Right lobe of liver (tissue), 6 donors: Measurements from ENCODE around the gene DDX54. TPM values are rescaled to one million over a fixed set of nuclear protein-coding genes. Genes with fewer than 3 reads are reported as not detected.

Source experiments
- ATAC-seq, 4 donors: fragments of 200-7000 bp; cut with Tn5 transposase; one replicate each; pipeline ENCODE4 v1.9.1; 2020; ENCODE audit warnings: mild to moderate bottlenecking in 4 of 4, moderate library complexity in 4 of 4
- DNase-seq, 3 donors: peaks; one replicate each; pipeline ENCODE4 v3.0.0-alpha.2; 2020
- H3K27ac ChIP-seq, 3 donors: fragments of 200-600 bp; one replicate each; pipeline ENCODE4 v1.8.0; 2022
- H3K27me3 ChIP-seq, 2 donors: fragments of 200-600 bp; one replicate each; pipeline ENCODE4 v1.8.0; 2022
- H3K36me3 ChIP-seq, 4 donors: fragments of 200-600 bp; sonication (generic) in 1 of 4; one replicate each; pipeline versions ENCODE4 v1.5.1 to v1.8.0; 2017 to 2022; ENCODE audit warnings: control low read depth in 1 of 4
- H3K4me1 ChIP-seq, 4 donors: fragments of 200-600 bp; sonication (generic) in 1 of 4; one replicate each; pipeline versions ENCODE4 v1.5.1 to v1.8.0; 2017 to 2022; ENCODE audit warnings: control low read depth in 1 of 4
- H3K4me3 ChIP-seq, 3 donors: fragments of 200-600 bp; one replicate each; pipeline ENCODE4 v1.8.0; 2022
- H3K9me3 ChIP-seq, 4 donors: fragments of 200-600 bp; sonication (generic) in 1 of 4; one replicate each; pipeline versions ENCODE4 v1.5.1 to v1.8.0; 2017 to 2022; ENCODE audit warnings: control low read depth in 1 of 4
- POLR2A ChIP-seq: fragments of 450-650 bp; IDR thresholded peaks from one replicate; pipeline ENCODE4 v1.6.1; 2017; ENCODE audit warnings: antibody characterized with exemption, mild to moderate bottlenecking
- WGBS: methylation state at CpG from one replicate; pipeline ENCODE4 v1.1.6; 2018; ENCODE audit warnings: low coverage, low lambda C conversion rate; ENCODE audit not compliant: insufficient coverage; ENCODE audit errors: missing lambda C conversion rate; 5-methylcytosine and 5-hydroxymethylcytosine counted together
- intact Hi-C, 2 donors: fragments of 100-400 bp; cut with DNase I; formaldehyde crosslinking; loops; one replicate each; pipeline versions ENCODE4 v1.11.2 to v1.14.1; 2022
- total RNA-seq, 6 experiments: library from RNA; depleted of rRNA in 2 of 6; stranded (reverse); fragments of >200 nt in 2 of 6; fragmentation: NEBNext Ultra II Directional in 3 of 6; extraction: Animal tissue kit (Norgen Biotek cat#: 25700) in 3 of 6; gene quantifications; one replicate each; pipeline versions ENCODE4 v1.1.0 to v1.2.4, GENCODE V29; 2016 to 2023
- TF ChIP-seq, protein P1 (sequence below), 4 donors: fragments of 200-600 bp in 3 of 4; fragments of 450-650 bp in 1 of 4; IDR thresholded peaks; one replicate each; pipeline versions ENCODE4 v1.5.1 to v1.8.0; 2016 to 2022; ENCODE audit warnings: antibody characterized with exemption in 4 of 4, mild to moderate bottlenecking in 2 of 4
- donor health status: DM: no; HTN: yes; CAD: no.
- donor health status: DM: no; HTN: no; CAD: no.
- donor health status: DM: no; HTN: no; CAD: no.
- donor health status: DM: no; HTN: yes; CAD: no.
- donor health status: DM: no; HTN: yes; CAD: no.

The DDX54 gene
- total RNA-seq, 6 experiments from 2014 or later = 22.8 to 43.8 (median 31.1) TPM

DNA sequence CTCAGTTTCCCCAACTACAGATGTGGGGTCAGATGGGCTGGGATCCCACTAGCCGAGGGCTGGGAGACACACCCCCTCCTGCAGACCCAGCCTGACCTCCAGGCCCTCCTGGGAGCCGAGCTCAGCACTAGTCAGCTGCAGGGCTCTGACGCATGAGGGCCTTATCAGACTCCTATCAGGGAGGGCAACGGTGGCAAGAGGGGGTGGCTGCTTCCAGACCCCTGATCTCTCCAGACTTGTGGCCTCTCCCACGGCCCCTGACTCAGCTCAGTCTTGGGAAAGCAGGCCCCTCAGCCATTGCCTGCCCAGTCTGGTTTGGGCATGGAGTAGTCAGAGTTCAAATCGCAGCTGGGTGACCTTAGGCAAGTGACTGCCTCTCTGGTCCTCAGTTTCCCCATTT lies 52.2 kb downstream of the DDX54 start:
- no peak overlapping the region for H3K27ac ChIP-seq
- H3K4me3 ChIP-seq = no peak overlapping the region
- WGBS = 33% methylated on average over 1 of the region's 6 CpGs
- ATAC-seq = no peak
- H3K4me1 ChIP-seq = no peaks in the 10 kb centered on the region
- H3K27me3 ChIP-seq = no peaks in the 10 kb centered on the region
- peak in 1 of 3 donors; percentile 17 for DNase-seq
- intact Hi-C loops = no loop called here
- no peak for TF ChIP-seq POLR2A
- TF ChIP-seq, protein P1, sequence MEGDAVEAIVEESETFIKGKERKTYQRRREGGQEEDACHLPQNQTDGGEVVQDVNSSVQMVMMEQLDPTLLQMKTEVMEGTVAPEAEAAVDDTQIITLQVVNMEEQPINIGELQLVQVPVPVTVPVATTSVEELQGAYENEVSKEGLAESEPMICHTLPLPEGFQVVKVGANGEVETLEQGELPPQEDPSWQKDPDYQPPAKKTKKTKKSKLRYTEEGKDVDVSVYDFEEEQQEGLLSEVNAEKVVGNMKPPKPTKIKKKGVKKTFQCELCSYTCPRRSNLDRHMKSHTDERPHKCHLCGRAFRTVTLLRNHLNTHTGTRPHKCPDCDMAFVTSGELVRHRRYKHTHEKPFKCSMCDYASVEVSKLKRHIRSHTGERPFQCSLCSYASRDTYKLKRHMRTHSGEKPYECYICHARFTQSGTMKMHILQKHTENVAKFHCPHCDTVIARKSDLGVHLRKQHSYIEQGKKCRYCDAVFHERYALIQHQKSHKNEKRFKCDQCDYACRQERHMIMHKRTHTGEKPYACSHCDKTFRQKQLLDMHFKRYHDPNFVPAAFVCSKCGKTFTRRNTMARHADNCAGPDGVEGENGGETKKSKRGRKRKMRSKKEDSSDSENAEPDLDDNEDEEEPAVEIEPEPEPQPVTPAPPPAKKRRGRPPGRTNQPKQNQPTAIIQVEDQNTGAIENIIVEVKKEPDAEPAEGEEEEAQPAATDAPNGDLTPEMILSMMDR (IDR thresholded peaks at IDR 0.05) = no peak
- H3K9me3 ChIP-seq = no peaks in the 10 kb centered on the region
- no peaks in the 10 kb centered on the region for H3K36me3 ChIP-seq

DNA sequence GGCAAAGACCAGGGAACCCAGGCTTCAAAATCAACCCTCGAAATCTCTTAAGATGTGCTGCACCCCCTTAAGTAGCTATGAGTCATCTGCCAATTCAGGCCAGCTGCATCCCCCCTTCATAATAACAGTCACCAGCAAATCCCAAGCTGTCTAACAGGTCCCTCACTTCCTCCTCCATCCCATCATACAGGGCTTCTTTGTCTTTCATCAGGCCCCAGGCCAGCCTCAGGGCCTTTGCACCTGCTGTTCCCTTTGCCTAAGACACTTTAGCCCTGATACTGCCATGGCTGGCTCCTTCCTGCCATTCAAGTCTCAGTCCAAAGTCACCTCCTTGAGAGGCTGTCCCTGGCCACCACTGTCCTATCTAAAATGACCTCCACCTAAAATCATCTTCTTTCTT lies 53.7 kb downstream of the DDX54 start:
- Histone ChIP-seq H3K9me3 (no peaks in the 10 kb centered on the region), H3K27ac (no peak overlapping the region), H3K36me3 (no peaks in the 10 kb centered on the region), H3K4me1 (no peaks in the 10 kb centered on the region), H3K4me3 (no peak overlapping the region), H3K27me3 (no peaks in the 10 kb centered on the region)
- WGBS = 40% methylated on average over 1 of the region's 1 CpG
- DNase-seq (no peak), ATAC-seq (no peak)
- intact Hi-C loops = no loop called here
- TF ChIP-seq POLR2A = no peak
- TF ChIP-seq, protein P1 (IDR thresholded peaks at IDR 0.05) = no peak

DNA sequence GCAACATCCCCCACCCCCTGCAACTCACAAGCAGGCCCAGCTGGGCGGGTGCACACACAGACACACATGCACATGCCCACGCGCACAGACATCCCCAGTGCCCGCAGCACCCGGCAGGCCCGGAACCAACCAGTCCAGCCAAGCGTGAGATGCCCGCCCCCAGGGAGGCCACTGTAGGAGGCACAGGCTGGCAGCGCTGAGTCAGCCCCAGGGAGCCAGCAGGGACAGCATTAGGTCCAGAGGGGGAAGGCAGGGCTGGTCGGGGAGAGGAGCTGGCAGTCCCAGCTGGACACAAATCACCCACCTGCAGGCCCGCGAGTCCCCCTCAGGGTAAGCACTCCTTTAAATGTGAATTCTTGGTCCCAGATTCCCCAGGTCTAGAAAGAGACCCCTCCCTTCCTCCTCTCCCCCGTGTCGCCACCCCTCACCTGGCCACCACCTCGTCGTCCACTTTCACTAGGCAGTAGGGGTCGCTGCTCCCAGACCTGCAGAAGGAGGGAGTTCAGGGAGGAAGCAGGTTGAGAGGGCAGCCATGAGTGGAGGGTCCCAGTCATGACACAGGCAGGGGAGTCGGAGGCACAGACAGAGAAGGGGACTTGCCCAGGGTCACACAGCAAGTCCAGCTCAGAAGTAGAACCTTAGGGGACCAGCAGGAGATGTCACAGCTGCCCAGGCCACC lies 54.7 kb downstream of the DDX54 start:
- 38% methylated on average over 2 of the region's 18 CpGs for WGBS
- no peaks in the 10 kb centered on the region for H3K4me1 ChIP-seq
- H3K27me3 ChIP-seq = no peaks in the 10 kb centered on the region
- ATAC-seq = peak in 1 of 4 donors; percentile 27
- peak in 1 of 3 donors; percentile 46 for DNase-seq
- no peak overlapping the region for H3K4me3 ChIP-seq
- no peak for TF ChIP-seq POLR2A
- TF ChIP-seq, protein P1 (IDR thresholded peaks at IDR 0.05) = peak in 1 of 4 donors; percentile 8
- no peak overlapping the region for H3K27ac ChIP-seq
- intact Hi-C loops = no loop called here
- H3K9me3 ChIP-seq = no peaks in the 10 kb centered on the region
- no peaks in the 10 kb centered on the region for H3K36me3 ChIP-seq

DNA sequence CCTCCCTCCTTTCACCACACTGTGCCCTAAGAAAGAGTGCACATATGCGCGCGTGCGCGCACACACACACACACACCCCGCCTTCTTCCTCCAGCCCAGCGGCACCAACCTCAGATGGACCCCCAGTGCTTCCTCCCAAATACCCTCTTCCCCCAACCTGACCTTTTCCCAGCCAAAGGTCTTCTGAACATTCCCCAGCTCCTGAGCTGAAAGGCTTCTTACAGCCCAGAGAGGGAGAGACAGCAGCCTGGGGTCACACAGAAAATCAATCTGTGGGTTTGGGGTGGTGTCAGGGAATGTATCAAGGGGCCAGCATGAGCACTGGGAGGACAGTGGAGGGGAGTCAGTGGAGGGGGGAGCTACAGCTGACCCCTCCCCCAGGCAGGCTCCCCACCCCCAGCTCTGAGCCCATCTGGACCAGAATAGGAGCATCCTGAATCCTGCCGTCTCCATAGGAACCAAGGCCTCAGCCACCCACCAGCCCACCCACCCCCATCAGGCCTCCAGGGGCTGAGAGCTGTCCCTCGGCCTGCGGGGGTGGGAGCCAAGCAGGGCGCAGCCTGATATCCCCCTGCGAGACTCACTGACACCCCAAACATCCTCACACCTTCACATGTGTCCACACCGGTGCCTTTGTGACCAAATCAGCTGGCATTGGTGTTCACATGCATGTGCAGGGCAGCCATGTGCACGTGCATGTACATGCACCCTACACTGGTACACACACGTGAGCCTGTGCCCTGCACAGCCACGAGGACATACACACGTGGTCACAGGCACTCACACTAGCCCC lies 55.4 kb downstream of the DDX54 start:
- DNase-seq = peak in 1 of 3 donors; percentile 27
- intact Hi-C loops = no loop called here
- TF ChIP-seq, protein P1 (IDR thresholded peaks at IDR 0.05) = no peak
- no peak for TF ChIP-seq POLR2A
- no peaks in the 10 kb centered on the region for H3K9me3 ChIP-seq
- H3K4me3 ChIP-seq = no peak overlapping the region
- H3K27ac ChIP-seq = no peak overlapping the region
- H3K4me1 ChIP-seq = no peaks in the 10 kb centered on the region
- H3K36me3 ChIP-seq = no peaks in the 10 kb centered on the region
- H3K27me3 ChIP-seq = no peaks in the 10 kb centered on the region
- ATAC-seq = no peak
- WGBS = 86% methylated on average over 7 of the region's 17 CpGs
